DMS114 treated with DMSO at 0.1 percent for 48 hours (cell line): ENCODE measurements around the gene FGF14.

Experiments used
- DNase-seq: peaks from one replicate; lab custom pipeline; 2025; ENCODE audit not compliant: unreplicated experiment; lab: John Stamatoyannopoulos, UW

FGF14 gene

DNA sequence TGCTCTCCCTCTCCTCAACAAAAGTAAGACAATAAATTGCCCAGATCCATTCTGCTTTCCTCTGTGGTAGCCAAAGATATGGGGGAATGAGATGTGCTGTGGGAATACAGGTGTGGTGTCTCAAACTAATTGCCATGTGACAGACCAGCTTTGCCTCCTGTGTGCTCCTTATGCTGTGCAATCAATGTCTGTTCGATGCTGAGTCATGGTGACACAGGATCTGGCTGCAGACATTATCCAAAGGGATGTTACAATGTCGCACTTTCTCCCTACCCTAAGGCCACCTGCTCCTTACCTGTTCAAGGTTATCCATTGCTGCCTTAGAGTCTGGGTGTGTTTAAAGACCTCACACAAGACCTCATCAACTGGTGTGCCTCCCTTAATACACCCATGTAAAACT is 32.5 kb downstream of the FGF14 start:
- no peak for DNase-seq

DNA sequence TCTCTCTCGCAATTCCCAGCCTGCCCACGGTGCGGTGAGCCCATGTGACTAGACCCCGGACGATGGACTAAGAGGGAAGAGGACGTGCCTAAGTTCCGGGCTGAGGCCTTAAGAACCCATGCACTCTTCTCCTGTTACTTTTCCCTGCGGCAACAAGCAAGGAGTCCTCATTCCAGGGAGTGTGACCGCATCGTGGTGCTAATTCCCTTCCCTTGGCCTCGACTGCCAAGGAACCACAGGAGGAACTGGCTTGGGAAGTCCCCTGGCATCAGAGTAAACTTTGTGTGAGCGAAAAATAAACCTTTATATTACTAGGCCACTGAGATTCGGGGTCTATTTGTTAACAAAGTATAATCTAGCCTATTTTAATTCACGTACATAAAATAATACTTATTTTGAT is 34.0 kb downstream of the FGF14 start:
- DNase-seq: no peak

DNA sequence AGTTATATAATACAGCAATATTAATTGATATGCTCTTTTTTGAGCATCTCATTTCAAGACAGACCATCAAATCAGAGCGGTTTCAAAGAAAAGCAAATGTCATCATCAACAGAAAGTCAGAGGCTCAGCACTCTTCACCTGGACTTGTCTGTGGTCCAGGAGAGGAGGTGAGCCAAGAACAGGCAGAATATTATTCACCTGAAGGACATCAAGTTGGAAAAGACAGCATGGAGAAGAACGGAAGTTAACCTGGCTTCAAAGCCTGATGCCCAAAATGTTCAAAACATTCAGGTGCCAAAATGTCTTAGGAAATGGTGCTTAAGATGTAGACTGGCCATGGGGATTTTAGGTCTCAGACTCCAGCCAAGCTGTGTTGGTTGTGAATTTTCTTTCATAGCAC is 40.7 kb downstream of the FGF14 start:
- no peak for DNase-seq

DNA sequence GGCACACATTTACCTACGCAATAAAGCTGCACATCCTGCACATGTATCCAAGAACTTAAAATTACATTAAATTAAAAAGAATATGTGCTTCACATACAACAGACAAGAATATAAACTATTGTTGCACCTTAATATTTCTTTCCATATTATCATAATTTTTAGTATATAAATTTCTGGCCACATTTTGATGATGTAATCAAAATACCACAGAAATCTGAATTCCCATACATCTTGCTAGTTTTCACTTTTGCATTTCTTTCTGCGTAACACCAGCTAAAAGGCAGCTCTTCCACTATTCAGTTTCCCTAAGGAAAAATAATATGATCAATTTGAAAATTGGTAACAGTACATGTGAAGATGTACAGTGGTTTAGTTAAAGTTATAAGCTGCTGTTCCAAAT is 42.6 kb downstream of the FGF14 start:
- DNase-seq: no peak

DNA sequence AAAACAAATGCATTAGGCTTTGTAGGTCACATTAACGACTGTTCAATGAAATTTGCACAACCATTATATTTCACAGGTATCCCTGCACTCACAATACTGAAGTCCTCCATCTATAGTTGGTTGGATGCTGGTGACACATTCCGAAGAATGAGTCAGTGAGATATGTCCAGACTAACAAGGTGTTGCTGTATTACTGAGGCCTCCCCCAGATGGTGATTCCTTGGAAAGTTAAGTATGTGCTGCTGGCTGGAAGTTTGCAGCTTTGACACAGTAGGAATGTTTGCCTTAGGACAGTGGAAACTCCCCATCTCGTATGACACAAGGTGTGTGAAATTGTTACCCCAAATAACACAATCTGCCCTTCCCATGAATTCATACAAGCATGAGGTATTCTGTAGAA is 46.6 kb downstream of the FGF14 start:
- DNase-seq: no peak

DNA sequence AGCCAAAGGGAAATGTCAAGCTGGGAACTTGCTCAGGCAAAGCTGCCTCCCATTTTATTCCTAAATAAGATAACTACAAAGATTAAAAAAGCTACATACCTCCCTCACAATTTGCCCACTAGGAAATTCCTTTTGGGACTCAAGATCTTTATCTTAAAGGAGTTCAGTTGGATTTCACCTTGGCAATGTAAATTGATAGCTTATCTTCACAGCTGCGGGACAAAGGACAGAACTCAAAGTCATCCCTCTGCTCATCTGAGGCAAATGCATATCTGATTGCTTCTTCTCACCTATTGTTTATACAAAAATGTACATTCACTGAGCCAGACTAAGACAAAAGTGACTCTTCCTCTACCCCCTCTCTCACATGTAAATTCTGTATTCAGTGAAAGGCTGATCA is 47.8 kb downstream of the FGF14 start:
- no peak for DNase-seq

DNA sequence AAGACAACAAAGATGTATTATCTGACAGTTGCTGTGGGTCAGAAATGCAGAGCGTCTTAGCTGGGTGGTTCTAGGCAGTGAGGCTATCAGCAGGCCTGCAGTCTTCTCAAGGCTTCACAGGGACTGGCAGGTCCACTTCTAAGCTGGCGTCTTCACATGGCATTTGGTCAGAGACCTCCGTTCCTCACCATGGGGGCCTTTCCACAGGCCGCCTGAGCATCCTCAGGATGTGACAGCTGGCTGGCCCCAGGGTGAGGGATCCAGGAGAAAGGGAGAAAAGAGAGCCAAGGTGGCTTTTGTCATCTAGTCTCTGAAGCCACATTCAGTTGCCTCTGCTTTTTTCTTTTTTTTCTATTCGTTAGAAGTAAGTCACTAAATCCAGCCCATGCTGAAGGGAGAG is 50.3 kb downstream of the FGF14 start:
- no peak for DNase-seq

DNA sequence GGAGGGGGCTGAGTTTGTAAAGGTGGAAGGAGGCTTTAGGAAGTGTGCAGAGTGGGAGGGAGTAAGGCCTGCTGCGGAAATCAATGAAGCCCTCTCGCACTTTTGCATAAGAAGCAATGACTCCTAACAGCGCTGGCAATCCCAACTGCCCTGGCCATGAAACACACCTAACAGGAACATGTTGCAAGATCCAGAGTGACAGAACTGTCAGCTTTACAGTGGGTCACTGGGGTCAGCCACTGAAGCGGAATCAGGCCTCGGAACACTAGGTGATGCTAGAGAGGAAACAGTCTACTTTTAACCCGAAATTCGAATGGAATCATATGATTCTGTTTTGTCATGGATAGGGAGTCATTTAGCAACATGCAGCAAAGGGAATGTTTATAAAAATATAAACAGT is 54.4 kb downstream of the FGF14 start:
- DNase-seq: no peak

DNA sequence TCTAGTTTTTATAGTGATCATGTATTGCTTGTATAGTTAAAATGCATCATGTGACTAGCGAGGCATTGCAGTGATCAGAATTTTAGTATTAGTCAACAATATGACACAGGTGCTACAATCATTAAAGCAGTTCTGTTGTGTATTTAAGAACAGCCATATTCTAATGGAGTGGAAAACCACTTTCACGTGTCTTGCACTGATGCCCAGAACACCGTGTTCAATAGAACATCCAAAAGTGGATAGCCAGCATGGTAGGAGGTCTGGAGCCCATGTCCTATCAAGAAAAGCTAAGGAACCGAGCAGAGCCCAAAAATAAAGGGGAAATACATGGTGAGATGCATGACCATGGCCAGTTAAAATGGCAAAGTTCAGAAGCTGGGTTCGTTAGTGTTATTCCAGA is 55.1 kb downstream of the FGF14 start:
- no peak for DNase-seq

DNA sequence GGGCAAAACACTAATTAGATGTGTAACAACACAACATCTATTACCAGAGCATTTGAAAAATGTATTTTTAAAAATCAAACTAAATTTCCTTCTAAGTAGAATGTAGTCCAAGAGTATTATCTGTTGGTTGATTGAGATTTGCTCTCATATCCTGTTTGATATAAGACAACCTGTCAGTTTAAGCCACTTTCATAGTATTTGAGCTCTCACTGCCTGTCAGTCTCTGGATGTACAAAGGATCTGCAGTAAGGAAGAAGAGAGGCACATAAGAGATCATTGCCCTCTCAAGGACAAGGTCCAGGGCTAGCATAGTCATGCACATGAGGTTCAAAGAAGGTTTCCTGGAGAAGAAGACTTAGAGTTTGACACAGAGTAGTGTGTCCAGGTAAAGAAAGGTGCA is 57.4 kb downstream of the FGF14 start:
- DNase-seq: no peak

DNA sequence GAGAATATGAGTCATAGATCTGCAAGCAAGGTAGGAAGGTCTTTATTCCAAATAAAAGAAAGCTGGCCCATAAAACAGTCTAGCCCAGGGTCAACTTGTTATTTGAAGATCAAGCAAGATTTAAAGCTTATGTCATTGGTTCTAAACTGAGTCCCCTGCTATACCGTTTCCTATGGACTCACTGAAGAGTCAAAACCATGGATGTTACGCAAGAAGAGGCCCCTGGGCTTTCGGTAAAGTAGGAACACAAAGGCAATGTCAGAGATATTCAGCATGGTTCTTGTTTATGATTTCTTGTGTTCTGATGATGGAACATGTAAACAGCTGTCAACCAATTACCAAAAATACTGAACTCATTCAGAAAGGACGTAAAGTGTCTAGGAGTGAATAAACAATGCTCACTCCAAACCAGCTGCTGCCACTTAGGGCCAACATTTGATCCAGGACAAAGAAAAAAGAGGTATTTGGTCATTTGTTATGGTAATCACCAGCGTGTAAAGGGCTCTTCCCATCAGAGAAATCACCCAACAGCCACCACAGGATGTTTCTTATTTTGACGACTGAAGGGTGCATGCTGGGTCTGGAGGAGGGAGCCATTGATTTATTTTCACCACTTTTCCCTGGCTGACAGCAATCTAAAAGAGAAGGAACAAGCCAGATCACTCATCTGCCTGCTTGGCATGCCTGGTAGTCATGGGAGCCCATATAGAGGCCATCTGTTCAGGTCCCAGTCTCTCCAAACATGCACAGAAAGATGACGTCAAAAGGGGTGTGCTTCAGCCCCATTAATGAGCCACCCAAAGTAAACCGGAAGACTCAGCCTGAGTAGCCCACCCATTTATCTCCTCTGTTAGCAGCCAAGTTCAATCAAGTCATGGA is 68.3 kb downstream of the FGF14 start:
- DNase-seq: no peak

DNA sequence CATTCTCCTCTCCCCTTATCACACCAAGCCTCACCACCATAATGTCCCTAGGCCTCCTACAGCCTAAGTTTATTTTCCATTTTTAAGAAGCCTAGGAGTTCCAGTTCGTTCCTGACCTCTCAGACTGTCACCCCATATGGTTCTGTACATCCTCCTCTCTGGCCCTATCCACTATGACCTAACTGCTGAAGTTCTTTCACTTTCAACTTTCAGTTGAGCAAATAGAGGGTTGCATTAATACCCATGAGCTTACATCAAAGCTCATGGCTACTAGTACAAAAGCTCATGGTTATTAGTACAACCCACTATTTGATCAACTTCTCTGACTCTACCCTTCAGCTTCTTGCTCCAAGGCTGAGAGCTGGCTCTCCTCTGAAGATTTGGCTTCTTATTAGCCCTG is 72.9 kb downstream of the FGF14 start:
- DNase-seq: no peak

DNA sequence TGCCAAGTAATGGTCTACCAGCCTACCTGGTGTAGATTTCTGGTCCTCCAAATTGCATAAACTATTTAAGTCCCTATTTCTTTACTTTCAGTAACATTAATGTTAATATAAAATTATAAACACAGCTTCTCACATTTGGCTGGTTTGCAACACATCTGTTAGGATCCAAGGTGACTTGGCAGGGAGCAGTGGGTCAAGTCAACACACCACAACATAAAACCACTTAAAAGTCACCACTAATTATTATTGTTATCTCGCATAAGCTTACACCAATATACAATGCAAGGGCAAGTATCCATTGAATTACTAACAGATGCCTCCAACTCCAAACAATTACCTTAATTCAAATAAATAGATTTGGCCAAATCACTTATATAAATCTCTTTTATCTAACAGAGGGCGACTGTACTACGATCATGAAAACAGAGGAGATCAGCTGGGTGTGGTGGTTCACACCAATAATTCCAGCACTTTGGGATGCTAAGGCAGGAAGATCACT is 74.7 kb downstream of the FGF14 start:
- no peak for DNase-seq

DNA sequence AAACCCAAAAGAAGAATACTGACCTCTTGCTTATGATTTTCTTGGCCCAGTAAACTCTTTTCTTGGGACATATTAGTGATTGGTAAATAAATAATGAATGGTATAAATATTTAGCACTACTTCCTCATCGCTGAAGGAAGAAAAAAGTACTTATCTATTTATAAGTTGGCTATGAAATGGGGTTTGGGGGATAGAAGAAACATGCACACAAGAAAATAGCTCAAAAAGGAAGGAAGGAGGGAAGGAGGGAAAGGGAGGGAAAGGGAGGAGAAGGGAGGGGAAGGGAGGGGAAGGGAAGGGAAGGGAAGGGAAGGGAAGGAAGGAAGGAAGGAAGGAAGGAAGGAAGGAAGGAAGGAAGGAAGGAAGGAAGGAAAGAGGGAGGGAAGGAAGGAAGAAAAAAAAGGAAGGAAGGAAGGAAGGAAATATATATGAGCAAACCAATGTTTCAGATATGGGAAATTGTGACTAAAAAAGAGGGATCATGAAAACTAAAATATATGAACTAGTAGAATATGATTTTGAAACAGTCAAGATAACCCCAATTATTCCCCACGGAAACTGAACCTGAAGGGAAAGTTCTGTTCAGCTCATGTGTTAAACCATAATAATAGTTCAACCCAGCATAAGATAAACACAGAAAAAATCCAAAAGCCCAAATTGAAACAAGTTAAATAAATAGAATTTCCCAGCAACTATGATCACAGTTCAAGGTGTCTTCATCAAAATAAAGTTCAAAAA is 75.3 kb downstream of the FGF14 start:
- DNase-seq: no peak

DNA sequence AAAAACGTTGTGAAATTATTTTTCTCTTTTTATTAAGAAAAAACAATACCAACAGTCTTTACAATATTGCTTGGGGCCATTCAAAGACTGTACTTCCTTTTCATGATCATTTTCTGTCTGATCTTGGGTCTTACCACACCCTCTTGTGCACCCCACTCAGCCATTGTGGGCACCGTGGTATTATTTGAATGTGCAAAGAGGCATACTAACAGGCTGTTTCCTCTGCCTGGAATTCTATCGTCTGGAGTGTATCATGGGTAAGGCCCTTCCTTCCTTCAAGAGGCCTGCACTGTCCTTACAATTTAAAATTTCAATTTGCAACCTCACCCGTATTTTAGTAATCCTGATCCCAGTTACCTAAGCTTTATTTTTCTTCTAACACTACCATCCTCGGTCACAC is 76.5 kb downstream of the FGF14 start:
- DNase-seq: no peak

DNA sequence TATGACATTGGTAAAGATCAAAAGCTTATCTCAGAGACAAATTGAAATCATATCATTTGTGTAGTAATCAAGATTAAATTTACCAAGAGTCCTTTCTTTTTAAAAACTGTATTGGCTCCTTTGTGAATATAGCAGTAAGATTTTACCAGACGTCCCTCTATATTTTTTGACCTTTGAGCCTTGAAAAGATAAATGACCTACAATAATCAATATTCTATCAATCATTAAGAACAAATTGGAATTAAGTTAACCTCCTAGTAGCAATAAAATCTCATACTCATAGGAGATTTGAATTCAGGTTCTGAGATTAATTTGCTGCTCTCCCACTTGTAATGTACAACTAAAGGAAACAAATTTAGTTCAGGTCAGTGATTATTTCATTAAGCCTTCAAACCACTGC is 78.3 kb downstream of the FGF14 start:
- DNase-seq: no peak

DNA sequence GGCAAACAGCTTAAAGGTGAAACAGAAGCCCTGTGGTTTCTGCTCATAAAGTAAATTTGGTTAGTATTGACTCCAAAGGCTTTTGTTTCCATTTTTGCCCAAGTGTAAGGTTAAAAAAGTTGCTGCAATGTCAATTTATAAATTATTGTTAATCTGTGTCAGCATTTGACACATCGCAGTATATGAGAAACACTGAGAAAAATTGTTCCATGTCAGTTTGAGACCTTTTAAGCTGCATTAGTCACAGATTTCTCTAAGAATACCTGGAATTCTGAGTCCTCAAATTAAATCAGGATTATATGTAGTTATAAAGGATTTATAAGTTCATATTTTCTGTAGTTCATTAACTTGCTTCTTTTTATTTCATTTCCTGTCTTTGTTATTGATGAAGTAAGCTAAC is 78.8 kb downstream of the FGF14 start:
- DNase-seq: no peak

DNA sequence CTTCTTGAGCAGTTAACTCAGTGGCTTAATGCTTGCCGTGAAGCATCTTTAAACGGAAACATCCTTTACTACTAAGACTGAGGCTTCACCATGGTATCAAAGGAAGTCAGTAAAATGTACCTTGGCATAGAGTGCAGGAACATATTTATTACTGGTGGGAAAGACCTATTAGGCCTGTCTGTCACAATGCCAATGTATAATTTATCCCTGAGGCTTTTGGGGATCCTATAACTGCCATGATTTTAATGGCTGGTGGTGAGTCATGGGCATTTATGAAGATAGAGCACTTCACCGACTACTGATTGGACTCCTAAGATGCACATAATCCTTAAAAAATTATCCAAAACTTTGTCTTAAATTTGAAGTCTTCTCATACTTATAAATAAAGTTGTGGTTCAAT is 79.6 kb downstream of the FGF14 start:
- DNase-seq: no peak

DNA sequence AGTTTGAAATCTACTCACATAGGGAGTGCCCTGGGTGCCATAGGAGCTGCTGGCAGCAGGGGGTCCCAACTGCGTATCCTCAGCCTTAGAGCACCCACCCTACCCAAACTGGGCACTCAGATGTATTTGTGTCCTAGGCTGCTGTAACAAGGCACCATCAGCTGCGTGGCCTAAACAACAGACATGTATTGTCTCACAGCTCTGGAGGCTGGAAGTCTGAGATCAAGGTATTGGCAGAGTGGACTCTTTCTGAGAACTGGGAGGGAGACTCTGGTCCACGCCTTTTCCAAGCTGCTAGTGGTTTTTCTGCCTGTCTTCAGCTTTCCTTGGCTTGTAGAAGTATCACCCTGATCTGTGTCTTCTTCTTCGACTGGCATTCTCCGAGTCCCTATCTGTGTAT is 83.6 kb downstream of the FGF14 start:
- no peak for DNase-seq

DNA sequence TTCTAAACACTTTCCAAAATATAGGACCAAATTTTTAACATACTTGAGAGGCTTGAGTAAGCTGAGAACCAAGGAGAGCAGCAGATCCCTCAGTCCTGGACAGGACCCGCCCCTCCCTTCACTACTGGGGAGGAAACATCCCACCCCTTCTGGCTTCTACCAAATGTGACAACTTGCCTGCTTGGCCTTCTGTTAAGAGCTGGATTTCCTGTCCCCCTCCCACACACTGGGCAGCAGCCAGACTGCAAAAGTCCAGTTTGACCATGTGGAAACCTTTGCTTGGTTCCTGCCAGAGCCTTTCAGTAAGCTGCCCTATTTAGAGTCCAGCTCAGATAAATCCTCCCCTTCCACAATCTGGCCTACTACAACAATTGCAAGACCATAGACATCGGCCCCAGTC is 84.3 kb downstream of the FGF14 start:
- no peak for DNase-seq

DNA sequence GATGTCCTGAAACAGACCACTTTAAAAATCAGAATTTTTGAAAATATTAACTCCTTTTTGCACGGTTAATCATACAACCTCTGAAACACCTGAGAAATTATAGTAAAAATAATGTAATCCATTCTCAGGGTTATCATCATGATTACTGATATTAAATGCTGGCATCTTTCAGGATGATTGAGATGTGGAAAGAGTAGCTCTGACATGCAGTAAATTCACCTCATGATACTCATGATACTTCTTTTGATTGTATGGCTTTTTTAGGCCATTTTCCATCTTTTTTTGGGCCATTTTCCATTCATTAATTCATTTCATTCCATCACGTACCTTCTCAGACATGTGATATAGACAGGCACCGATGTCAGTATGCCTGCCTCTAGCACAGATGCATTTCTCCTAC is 85.1 kb downstream of the FGF14 start:
- DNase-seq: no peak

DNA sequence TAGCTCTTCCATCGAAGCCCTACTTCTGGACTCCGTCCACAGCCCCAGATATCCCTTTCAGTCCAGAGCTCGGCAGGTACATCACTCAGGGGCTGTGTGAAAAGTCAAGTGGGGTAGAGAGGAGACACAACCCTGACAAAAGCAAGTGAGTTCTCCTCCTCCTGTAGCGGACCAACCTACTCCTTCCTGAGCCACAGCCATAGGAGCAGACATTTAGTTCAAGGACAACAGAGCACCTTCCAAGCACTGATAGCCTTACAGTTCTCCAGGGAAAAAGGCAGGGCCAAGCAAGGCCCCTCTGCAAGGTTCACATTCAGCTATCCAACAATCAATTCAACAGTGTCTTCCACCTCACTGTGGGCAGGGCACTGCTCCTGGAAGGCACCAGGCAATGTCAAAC is 89.0 kb downstream of the FGF14 start:
- no peak for DNase-seq
